Stimulated activated CD8-positive, alpha-beta memory T cell treated with anti-CD3 and anti-CD28 coated beads, Interleukin-4, amount 100 ng/mL, for 4 hours (primary cell): ENCODE data around the gene MTG1.
A peak's percentile ranks its signal among the peaks of the same experiment; 100 is the strongest.

Source experiments
- DNase-seq, 2 donors: peaks; one replicate each; pipeline ENCODE4 v3.0.0-alpha.2; 2020; ENCODE audit warnings: low read depth in 2 of 2, low spot score in 1 of 2

The MTG1 gene

GRCh38 chr10:133394064-133394663, at the start of gene MTG1:
MTG1 (plus strand) TSS chr10:133394157; CDS start chr10:133394221, 64 bp downstream.
- DNase-seq, result peak in 1 of 2 donors; percentile 82

DNA sequence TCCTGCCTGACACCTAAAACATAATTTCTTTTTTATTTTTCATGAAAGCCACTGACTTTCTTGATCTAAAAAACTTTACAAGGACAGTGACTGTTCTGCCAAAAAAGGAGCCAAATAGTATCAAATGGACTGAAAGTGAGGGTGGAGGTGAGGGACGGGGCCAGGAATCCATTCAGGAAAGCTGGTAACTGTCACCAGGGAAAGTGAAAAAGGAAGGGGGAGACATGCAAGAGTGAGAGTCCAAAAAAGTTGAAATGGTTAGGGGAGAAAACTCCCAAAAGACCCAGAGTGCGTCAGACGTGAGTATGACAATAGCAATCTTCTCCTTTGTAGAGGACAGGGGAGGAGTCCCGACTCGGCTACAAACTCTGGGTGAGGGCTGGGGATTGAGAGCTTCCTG, 49.7 kb upstream of the MTG1 start:
- DNase-seq, result no peak

DNA sequence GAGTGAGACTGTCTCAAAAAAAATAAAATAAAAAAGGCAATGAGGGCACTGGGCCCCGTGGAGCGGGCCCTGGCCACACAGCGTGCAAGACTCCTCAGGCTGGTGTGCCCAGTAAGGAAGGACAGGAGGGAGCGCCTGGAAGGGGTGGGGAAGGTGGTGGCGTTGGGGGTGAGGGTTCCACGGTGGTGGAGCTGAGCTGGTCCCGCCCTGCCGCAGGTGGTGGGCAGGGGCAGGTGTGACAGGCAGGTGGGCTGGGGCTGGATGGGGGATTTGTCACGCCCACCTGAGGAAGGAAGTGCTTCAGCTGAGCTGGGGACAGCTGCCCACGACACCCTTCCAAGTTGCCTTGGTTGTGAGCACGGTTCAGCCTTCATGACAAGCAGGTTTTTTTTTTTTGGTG, 47.5 kb upstream of the MTG1 start:
- no peak for DNase-seq

DNA sequence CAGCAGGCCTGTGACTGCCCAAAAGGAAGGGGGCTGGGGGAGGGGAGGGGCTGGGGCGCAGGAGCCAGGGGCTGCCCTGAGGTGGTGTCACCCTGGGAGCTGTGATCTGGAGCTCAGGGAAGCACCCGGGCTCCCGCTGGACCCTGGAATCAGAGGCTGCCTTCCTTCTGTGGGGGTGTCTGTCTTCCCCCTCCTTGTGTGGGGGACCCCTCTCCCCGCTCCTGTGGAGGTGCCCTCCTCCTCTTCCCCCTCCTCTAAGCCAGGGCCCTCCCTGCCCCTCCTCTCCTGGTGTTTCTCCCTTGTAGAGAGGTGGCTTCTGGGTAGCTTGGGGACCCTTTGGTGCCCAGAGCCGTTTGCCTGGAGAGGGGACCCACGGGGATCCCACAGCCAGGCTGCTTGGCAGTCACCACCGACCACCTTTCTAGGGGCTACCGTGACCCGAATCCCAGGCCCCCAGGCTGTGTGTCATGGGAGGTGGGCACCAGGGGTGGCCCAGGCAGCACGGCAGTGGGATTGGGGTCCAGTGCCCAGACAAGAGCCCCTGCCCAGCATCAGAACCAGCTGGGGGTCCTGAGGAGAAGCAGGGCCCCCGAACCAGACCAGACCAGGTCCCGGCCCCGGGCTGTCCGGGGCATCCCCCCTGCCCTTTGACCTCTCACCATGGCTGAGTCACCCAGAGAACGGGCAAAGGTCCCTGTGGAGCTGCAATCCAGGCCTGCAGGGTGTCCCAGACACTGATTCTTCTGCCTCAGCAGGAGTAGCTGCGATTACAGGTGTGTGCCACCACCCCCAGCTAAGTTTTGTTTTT, 46.0 kb upstream of the MTG1 start:
- no peak for DNase-seq

DNA sequence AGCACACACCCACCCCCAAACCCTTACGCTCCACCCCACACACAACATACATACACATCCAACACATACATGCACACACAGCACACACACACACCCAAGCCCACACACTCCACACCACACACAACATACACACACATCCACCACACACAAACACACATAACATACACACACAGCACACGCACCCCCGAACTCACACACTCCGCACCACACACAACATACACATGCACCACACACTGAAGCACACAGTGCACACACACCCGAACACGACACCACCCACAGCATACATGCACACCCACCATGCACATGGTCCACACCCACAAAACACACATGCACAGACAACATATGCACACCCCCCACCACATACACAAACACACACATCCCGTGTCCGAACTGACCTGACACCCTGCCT, 44.8 kb upstream of the MTG1 start:
- DNase-seq, result no peak

DNA sequence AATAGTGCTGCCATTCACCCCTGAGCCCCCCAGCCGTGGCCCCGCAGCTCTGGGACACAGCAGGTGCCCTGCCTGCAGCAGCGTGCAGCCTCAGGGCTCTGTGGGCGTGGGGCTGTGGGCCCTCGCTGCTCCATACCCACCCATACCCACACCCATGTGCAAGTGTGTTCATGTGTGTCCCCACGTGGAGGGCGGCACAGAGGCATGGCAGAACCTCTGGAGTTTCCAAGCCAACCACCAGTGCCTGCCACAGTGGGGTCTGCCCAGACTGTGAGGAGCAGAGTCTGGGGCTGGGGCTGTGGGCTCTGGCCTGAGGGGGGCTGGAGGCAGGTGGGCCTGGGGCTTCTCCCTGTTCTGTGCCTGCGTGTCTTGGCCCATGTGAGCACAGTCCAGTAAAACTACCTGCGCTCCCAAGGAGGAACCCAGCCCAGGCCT, 44.4 kb upstream of the MTG1 start:
- no peak for DNase-seq

DNA sequence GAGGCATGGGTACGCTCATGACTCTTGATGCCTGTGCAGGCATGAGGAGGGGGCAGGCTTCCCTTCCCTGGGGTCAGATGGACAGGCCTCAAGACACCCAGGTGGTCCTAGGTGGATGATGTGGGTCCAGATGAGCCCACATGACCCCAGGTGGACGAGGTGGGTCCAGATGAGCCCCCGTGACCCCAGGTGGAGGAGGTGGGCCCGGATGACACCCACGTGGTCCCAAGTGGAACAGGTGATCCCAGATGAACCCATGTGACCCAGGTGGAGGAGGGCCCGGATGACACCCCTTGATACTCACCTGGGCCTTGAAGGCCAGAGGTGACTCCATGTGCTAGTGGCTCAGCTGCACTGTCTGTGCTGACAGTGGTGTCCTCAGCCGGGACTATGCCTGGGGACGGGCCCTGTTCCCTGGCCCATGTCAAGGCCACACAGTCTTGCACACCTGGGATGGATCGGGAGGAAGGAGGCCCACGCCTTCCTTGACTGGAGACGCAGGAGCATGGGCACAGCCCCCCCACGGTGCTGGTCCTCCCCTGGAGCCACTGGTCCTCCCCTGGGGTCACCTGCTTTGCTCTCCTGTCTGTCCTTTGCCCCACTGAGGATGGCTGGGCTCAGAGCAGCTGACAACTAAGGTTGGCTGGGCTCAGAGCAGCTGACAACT, 43.5 kb upstream of the MTG1 start:
- no peak for DNase-seq

DNA sequence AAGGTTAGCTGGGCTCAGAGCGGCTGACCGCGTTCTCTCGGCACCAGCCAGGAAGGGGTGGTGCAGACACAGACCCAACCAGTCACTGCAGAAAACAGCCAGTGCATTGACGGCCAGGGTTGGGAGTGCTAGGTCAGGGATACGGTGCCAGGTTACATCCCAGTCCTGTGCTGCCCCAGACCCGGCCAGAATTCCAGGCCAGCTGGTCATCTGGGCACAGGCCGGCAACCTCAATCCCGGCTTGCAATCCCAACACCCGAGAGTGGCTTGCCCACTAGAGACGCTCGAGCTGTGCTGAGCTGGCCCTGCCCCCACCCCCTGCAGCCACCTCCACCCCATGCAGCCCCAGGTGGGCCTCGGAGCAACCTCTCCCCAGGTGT, 43.0 kb upstream of the MTG1 start:
- DNase-seq, result no peak

- no peak for DNase-seq
Observed at GRCh38 chr10:133351408-133352318, 42.3 kb upstream of the MTG1 start.

DNA sequence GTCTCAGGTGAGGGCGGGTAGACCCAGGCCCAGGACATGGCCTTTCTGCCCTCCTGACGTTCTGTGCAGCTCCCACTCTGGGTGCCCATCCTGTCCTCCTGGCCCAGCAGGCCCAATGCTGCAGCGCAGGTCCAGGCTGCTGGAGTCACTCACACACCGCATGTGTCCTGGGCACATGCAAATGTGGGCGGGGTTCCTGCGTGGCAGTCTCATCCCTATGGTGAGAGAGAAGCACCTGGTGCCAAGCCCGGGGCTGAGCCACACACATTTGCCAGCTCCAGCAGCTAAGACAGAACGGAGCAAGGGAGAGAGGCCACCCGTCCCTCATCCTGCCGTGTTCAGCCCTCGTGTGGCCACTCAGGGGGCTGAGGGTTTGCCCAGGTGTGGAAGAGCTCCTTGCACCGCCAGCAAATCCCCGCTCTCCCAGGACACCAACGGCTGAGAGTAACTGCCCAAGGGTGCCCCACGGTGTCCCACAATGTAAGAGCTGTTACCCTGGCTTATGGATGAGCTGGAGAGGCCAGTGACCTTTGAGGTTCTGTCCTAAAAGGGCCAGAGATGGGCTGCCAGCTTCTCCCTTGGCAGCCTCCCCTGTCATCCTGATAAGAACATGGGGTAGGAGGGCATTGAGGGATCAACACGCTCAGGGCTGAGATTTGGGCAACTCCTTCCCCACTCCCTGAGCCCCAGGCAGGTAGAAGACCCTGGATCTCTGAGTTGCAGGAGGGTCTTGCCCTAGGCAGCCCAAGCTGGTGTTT, 40.6 kb upstream of the MTG1 start:
- no peak for DNase-seq

DNA sequence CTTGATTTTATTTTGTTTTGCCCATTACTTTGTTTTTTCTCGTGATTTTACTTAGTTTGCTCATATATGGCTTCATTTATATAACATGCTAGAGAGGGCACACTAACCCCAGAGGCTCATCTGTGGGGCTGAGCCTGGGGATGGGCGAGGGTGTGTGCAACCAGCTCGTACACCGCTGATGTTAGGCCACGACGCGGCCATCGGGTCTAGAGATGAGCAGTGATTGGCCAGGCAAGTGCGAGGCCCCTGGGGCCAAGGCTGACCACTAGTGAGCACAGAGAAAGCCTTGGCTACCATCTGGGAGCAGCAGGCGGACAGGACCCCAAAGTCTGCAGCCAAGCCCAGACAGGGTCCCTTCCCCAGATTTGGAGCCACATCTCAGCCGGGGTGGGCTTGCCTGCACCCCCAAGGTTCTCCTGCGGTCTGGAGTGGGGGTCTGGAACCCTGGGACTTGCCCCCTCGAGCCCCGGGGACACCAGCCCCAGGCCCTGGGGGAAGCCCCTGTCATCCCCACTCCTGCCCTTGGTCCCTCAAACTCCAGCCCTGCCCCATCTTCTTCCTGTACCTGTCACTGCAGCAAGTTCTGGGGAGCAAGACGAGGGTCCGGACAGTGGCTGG, 39.9 kb upstream of the MTG1 start:
- no peak for DNase-seq

DNA sequence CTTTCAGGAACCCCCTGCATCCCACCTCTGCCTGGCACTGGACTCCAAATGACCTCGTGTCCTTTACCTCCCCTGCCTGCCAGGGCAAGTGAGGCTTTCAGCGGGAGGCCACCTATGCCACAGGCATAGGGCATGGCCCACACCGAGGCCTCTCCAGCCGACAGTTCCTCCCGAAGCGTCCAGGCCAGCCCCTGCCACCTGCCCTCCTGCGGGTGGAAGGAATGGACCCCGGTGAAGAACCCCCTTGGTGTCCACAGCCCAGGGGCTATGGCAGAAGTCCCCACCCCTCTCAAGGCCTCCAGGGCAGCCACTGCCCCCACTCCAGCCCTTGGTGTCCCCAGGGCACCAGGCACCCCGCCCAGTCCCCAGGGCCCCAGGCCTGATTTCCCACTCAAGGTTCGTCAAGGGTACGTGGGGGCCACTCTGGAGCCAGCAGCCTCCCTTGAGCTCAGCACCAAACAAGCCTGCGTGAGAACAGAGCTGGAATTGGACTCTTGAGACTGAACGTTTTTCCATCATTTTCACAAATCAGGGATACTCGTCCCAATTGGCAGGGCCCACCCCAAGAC, 39.2 kb upstream of the MTG1 start:
- no peak for DNase-seq

DNA sequence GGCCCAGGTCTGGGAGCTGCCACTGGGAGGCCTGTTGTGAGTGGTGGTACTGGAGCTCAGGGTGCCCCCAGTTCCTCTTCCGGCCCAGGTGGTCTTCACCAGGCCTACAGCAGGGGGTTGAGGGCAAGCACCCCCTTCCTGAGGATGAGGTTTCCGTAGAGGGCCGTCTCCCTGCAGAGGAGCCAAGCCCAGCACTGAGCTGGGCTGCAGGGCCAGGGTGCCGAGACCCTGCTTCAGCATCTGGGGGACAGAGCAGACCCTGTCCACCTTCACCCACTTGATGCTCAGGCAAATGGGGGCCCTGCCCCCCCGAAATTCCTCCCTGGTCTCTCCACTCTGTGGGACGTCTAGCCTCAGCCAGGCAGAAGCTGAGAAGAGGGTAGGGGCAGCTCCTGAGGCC, 38.7 kb upstream of the MTG1 start:
- DNase-seq, result no peak

DNA sequence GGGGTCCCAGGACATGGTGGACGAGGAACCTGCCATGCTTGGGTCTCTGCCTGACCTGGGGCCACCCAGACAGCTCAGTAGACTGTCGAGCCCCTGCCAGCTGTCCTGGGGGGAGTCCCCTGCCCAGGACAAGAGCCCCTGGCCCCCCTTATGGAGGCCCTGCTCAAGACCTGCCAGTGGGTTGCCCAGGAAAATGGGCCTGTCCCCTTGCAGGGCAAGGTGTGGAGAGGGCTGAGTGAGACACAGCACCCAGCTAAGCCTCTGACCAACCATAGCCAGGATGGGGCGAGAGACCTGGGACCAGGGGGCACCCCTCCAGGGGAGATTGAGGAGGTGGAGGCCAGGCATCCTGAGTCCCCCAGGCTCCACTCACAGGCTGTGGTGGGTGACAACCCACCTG, 38.0 kb upstream of the MTG1 start:
- no peak for DNase-seq

DNA sequence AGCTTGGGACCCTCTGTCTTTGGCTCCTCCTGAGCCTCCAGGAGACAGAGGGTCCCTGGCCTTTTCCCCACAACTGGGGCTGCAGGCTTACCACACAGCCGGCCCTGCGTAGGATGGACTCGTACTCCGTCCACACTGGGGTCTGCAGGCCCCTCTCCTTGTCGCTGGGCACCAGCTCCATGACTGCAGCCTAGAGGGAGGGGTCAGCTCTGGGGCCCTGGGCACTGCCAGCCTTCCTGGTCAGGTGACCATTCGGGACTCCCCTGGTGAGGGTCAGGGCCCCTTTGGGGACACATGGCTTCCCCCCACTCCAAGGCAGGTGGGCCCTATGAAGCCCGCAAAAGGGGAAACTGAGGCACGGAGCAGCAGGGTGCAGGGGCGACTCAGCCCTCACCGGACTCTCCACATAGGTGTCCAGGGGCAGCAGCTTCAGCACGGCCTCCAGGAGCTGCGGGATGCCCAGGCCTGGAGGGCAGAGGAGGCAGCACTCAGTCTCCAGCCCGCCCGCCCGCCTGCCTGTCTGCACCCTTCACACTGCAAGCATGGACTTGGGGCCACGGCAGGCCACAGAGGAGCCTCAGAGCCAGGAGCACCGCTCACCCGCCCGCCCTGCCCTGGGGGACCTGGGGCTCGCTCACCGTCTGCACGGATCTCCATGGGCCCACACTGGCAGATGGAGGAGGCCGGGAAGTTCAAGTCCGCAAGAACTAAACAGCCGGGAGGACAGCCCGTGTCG, 37.2 kb upstream of the MTG1 start:
- no peak for DNase-seq

DNA sequence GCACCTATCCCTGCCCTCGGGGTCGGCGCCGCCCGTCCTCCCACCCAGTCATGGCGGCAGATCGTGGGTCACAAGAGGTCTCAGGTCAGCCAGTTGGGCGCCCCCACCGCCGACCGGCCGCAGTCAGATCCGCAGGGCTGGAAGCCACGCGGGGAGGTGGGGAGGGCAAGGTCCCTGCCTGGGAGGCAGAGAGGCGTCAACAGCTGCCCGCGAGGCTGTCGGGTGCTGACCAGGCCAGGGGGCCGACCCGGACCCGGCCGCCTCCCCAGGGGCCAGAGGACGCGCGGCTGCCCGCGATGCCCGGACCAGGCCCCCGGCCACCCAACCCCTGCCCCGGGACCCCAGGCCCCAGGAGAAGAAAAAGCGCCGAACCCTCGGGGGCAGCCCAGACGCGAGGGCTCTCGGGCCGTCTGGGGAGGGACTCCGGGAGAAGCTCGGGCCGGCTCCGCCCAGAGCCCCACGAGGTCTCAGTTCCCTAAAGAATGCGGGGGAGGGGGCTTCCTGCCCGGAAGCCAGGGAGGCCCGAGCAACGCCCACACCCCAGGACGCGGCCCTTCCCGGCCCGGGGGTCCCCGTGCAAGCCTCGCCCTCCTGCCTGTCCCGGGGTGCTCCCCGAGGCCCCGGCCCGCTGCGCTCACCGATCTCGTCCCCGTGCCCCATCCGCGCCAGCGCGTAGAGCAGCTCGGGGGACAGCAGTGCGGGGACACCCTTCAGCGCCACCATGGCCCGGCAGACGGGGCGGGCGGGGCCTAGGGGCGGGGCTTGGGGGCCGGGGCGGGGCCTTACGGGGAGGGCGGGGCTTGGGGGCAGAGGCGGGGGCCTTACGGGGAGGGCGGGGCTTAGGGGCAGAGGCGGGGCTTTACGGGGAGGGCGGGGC, 36.4 kb upstream of the MTG1 start, which contains the start of gene FUOM:
FUOM (minus strand) TSS at position 735 of the 877 bp plus-strand sequence; CDS start at position 723, 12 bp downstream.
- DNase-seq, result peak; percentile 34 to 42

DNA sequence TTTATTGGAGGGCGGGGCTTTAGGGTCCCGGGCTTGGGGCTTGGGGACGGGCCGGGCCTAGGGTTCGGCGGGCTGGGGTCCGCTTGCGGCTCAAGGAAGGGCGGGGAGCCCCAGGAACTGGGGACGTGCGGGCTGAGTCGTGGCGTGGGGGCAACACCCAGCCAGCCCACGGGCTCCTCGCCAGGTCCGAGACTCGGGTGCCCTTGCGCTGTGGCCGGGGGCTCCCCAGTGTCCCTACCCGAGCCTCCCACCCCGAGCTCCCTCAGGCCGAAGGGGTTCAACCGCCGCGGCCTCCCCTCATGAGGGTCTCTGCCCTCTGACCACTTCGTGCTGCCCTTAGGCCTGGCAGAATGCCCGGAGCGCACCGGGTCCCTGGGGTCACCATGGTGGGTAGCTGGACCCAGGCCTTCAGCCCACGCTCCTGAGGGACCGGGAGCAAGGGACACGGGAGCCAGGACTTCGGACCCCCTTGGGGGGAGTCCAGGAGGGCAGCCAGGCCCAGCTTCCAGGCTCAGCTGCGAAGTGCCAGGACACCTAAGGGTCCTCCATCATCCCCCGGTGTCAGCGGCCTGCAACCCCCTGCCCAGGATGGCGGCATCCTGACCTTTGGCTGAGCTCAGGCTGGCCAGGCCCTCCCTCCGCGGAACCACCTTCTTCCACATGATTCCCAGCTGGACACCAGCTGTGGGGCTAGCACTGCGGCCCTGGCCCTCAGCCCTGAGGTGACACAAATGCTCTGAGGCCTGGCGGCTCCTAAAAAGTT, 35.6 kb upstream of the MTG1 start:
- DNase-seq, result no peak
